C4-2B (cell line): ENCODE results near the gene COL7A1.

Experiments used
- H3K27ac ChIP-seq: fragments of 450-650 bp; 2 replicates; pipeline ENCODE4 v1.5.1; 2017
- ZFX ChIP-seq: fragments of 450-650 bp; IDR thresholded peaks from 2 replicates; pipeline ENCODE4 v1.6.1; 2017
- TF ChIP-seq, protein P1 (sequence below): fragments of 450-650 bp; conservative IDR thresholded peaks from 2 replicates; pipeline ENCODE4 v1.5.1; 2017; ENCODE audit warnings: mild to moderate bottlenecking

The COL7A1 gene

DNA sequence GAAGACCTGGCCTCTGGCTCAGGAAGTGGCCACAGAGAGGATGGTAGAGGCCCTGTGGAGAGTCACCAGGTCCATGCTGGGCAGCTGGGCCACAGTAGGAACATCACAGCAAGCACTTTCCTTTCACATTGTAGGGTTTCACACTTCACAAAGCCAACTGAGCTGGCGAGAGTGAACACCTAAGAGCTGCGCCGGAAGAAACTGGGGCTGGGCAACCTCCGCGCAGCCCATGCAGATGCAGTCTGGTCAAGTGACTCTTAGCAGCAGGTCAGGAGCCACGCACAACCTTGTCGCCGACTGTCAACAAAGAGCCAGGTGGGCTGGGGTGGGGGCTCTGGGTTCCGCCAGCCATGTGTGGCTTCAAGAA, 75.9 kb downstream of the COL7A1 start:
- TF ChIP-seq, protein P1, sequence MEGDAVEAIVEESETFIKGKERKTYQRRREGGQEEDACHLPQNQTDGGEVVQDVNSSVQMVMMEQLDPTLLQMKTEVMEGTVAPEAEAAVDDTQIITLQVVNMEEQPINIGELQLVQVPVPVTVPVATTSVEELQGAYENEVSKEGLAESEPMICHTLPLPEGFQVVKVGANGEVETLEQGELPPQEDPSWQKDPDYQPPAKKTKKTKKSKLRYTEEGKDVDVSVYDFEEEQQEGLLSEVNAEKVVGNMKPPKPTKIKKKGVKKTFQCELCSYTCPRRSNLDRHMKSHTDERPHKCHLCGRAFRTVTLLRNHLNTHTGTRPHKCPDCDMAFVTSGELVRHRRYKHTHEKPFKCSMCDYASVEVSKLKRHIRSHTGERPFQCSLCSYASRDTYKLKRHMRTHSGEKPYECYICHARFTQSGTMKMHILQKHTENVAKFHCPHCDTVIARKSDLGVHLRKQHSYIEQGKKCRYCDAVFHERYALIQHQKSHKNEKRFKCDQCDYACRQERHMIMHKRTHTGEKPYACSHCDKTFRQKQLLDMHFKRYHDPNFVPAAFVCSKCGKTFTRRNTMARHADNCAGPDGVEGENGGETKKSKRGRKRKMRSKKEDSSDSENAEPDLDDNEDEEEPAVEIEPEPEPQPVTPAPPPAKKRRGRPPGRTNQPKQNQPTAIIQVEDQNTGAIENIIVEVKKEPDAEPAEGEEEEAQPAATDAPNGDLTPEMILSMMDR: no peak
- no peak overlapping the region for H3K27ac ChIP-seq

DNA sequence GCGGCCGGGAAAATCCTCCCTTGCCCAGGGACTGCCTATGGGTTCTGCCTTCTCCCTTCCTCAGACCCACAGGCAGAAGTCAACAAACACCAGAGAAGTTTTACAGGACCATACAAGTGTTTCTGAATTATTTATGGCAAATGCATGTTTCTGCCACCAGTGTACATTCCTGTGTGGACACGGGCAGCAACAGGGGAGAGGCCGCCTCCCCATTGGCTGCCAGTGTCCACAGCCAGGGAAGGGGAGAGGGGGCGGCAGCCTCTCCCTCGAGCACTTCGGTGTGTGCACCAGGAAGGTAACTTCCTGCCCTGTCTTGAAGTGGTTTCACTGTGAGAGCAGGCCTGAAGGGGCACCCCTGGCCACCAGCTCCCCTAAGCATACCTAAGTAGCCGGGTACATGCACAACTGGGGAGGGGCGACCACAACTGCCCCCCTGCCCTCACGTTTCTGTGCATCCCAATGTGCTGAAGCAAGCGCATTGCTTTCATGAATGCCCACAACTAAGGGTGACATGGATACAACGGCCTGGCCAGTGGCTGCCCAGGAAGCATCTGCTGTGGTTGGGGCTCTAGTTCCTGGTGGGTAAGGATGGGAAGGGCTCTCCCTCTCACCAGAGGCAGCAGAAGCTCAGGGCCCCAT, 76.4 kb downstream of the COL7A1 start:
- H3K27ac ChIP-seq: no peak overlapping the region
- no peak for TF ChIP-seq ZFX
- TF ChIP-seq, protein P1: no peak

DNA sequence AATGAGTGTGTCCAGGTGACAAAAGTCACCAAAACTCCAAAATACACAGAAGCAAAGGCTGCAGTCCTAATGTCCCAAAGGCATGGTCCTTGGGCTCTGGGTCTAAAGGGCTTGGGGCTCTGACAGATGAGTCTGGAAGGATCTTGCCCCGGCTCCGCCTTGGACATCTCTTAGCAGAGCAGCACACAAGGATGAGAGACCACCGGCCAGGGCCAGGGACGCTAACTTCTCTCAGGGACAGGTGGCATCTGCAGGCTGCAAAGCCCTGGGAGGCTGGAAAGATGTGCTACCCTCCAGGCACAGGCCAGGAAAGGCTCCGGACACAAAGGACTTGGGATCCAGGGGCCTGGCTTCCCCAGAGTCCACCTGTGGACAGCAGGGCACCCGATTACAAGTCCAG, 77.1 kb downstream of the COL7A1 start:
- TF ChIP-seq, protein P1: no peak
- no peak for TF ChIP-seq ZFX
- no peak overlapping the region for H3K27ac ChIP-seq

DNA sequence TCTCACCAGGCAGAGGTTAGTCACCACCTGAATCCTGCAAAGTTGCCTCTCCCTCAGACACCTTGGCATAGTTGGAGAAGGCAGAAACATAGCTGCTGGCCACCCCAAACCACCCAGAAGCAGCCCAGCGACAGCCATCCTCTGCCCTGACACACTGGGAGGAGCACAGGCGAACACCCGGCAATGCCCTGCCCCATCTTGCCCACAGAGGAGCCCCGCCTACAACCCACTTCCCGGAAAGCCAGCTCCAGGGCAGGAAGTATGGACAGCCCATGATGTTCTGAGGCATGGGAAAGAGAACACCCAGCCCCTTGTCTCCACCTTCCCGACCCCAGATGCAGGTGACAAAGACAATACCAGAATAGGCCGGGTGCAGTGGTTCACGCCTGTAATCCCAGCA, 78.6 kb downstream of the COL7A1 start:
- TF ChIP-seq, protein P1: no peak
- H3K27ac ChIP-seq: no peak overlapping the region

DNA sequence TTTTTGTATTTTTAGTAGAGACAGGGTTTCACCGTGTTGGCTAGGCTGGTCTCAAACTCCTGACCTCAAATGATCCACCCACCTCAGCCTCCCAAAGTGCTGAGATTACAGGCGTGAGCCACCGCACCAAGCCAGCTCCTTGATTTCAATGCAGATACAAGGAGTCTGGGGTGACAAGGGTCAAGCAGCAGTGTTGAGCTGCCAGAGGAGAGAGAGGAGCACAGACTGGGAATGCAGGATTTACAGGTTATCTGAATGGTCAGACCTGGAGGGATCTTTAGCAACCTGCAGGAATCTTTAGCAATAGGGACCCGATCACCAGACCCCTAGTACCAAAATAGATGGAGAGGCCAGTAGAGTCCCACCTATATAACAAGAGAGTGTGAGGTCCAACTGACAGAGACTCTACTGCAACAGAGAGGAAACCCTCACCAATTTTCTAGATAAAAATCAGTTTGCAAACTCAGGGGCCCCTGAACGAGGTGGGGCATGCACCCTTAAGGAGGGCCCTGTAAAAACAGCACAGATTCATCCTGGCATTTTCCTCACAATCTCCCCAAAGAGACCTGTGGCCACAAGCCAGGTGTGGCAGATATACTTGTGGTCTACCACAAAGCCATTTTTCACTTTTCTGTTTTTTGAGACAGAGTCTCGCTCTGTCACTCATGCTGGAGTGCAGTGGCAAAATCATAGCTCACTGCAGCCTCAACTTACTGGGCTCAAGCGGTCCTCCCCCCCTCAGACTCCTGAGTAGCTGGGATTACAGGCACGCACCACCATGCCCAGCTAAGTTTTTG, 80.5 kb downstream of the COL7A1 start:
- H3K27ac ChIP-seq: no peak overlapping the region
- no peak for TF ChIP-seq ZFX
- TF ChIP-seq, protein P1: no peak
